NB4 (cell line): ENCODE data around the gene OCLN.
"Not testable (repeated sequence)": the region's sequence is repeated elsewhere in the genome, so short reads cannot be mapped to it uniquely, and the experiment has no call there.

Experiments used
- DNase-seq: peaks from one replicate; pipeline ENCODE4 v3.0.0; 2010; ENCODE audit warnings: low read depth
- H3K4me3 ChIP-seq: one replicate; pipeline ENCODE4 v1.5.1; 2011; ENCODE audit warnings: mild to moderate bottlenecking, low read depth, low read length, moderate library complexity
- CTCF ChIP-seq: IDR thresholded peaks from one replicate; pipeline ENCODE4 v1.5.1; 2012; ENCODE audit warnings: low read depth, low read length
- MAX ChIP-seq: IDR thresholded peaks from 2 replicates; pipeline ENCODE4 v1.6.1; 2011; ENCODE audit warnings: low read depth, low read length
- MYC ChIP-seq: IDR thresholded peaks from 2 replicates; pipeline ENCODE4 v1.6.1; 2011; ENCODE audit warnings: low read depth, low read length
- POLR2A ChIP-seq: IDR thresholded peaks from 2 replicates; pipeline ENCODE4 v1.6.1; 2011; ENCODE audit warnings: mild to moderate bottlenecking; ENCODE audit not compliant: insufficient read length; ENCODE audit errors: extremely low read depth

OCLN gene

GRCh38 chr5:69530561-69531405 lies 38.2 kb downstream of the OCLN start:
- DNase-seq, result no peak
- no peak overlapping the region for H3K4me3 ChIP-seq
- TF ChIP-seq MAX, result no peak

- TF ChIP-seq CTCF (no peak), MYC (no peak), MAX (no peak), POLR2A (no peak)
- H3K4me3 ChIP-seq, result no peak overlapping the region
- no peak for DNase-seq
These were observed 38.8 kb downstream of the OCLN start for GRCh38 chr5:69531406-69531801.

GRCh38 chr5:69537911-69538310 lies 45.3 kb downstream of the OCLN start:
- not testable (repeated sequence) for H3K4me3 ChIP-seq, DNase-seq

- DNase-seq, H3K4me3 ChIP-seq: not testable (repeated sequence)
These were observed 46.1 kb downstream of the OCLN start for GRCh38 chr5:69538735-69539134.

GRCh38 chr5:69541347-69541746 lies 48.8 kb downstream of the OCLN start:
- H3K4me3 ChIP-seq, DNase-seq: not testable (repeated sequence)

- H3K4me3 ChIP-seq, DNase-seq: not testable (repeated sequence)
These were observed 50.4 kb downstream of the OCLN start for GRCh38 chr5:69542838-69543618.

GRCh38 chr5:69544602-69545001 lies 52.0 kb downstream of the OCLN start:
- not testable (repeated sequence) for DNase-seq, H3K4me3 ChIP-seq

GRCh38 chr5:69559908-69560330 lies 67.3 kb downstream of the OCLN start, which contains the start of gene GTF2H2C:
TSS of gene GTF2H2C (plus strand) at chr5:69560191. CDS start at chr5:69565133, 4,942 bp downstream.
- peak; percentile 79 for DNase-seq
- H3K4me3 ChIP-seq, result peak within 1 kb of the TSS; percentile 67
- TF ChIP-seq MAX (0 out of 2 replicates have a peak, but pooled peaks have one; percentile 8), CTCF (peak; percentile 4), POLR2A (peak; percentile 43)

- H3K4me3 ChIP-seq, result peak overlapping the region; percentile 62
- DNase-seq, result not testable (repeated sequence)
These were observed 68.2 kb downstream of the OCLN start for GRCh38 chr5:69560587-69561431.

- not testable (repeated sequence) for DNase-seq, H3K4me3 ChIP-seq
These were observed 73.6 kb downstream of the OCLN start for GRCh38 chr5:69566172-69566571.

GRCh38 chr5:69568072-69568471 lies 75.5 kb downstream of the OCLN start:
- not testable (repeated sequence) for DNase-seq, H3K4me3 ChIP-seq

GRCh38 chr5:69583356-69583755 lies 90.8 kb downstream of the OCLN start:
- DNase-seq, H3K4me3 ChIP-seq: not testable (repeated sequence)

GRCh38 chr5:69596114-69596840 lies 103.7 kb downstream of the OCLN start:
- not testable (repeated sequence) for H3K4me3 ChIP-seq, DNase-seq

GRCh38 chr5:69601947-69602346 lies 109.4 kb downstream of the OCLN start:
- not testable (repeated sequence) for H3K4me3 ChIP-seq, DNase-seq
